Neural cell (in vitro differentiated cells): ENCODE measurements around the gene AZU1.

Experiments
- TAF1 ChIP-seq: IDR thresholded peaks from 2 replicates; pipeline ENCODE4 v1.6.1; 2012; ENCODE audit warnings: low read depth
- TF ChIP-seq, protein P1 (sequence below): fragments of 450-650 bp; IDR thresholded peaks from 2 replicates; pipeline ENCODE4 v1.5.1; 2014; ENCODE audit warnings: antibody characterized with exemption, mild to moderate bottlenecking, moderate library complexity; ENCODE audit not compliant: poor library complexity, severe bottlenecking

DNA sequence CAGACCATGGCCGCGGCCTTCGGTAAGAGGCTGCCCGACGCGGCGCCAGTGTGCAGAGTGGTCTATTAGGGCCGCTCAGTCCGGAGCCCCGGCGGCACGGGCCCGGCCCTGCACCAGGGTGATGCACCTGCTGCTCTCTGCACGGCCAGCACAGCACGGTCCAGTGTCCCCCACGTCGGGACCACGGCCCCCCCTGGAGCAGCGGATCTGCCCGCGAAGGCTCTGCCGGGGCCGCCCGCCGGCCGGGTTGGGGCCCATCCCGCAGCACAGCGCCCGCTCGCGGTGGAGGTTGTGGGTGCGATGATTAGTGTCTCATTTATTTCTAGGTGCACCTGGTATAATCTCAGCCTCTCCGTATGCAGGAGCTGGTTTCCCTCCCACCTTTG is 22.5 kb upstream of the AZU1 start:
- TF ChIP-seq, protein P1, sequence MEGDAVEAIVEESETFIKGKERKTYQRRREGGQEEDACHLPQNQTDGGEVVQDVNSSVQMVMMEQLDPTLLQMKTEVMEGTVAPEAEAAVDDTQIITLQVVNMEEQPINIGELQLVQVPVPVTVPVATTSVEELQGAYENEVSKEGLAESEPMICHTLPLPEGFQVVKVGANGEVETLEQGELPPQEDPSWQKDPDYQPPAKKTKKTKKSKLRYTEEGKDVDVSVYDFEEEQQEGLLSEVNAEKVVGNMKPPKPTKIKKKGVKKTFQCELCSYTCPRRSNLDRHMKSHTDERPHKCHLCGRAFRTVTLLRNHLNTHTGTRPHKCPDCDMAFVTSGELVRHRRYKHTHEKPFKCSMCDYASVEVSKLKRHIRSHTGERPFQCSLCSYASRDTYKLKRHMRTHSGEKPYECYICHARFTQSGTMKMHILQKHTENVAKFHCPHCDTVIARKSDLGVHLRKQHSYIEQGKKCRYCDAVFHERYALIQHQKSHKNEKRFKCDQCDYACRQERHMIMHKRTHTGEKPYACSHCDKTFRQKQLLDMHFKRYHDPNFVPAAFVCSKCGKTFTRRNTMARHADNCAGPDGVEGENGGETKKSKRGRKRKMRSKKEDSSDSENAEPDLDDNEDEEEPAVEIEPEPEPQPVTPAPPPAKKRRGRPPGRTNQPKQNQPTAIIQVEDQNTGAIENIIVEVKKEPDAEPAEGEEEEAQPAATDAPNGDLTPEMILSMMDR = no peak
- TF ChIP-seq TAF1 = no peak
